Measurements from ENCODE around the gene MCF2L2. TPM values are rescaled to one million over a fixed set of nuclear protein-coding genes. Genes with fewer than 3 reads are reported as not detected.

The MCF2L2 gene
- total RNA-seq, 1 donor from 2014 or later: 2.0 TPM

DNA sequence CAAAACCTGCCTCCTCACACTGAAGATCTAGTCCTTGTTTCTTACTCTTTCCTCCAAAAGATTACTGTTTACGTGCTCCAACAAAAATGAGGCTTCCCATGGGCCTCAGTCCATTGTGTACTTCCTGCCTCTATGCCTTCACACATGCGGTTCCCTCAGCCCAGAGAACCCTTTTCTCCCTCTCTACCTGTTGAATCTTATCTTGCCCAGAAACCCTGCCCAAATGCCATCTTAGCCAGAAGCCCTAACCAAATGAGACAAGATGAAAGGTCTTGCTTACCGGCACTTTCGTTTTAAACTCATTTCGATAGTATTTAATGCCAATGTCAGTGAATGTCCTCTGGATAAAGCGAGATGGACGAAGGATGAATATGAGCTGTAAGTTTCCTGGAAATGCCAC, 89.9 kb downstream of the MCF2L2 start:
- no peak for TF ChIP-seq POLR2AphosphoS5 (IDR thresholded peaks at IDR 0.05; ENCODE audit: insufficient read depth in 1 of 2, low read depth in 1 of 2)
- no peak for TF ChIP-seq POLR2A (IDR thresholded peaks at IDR 0.05)
- TF ChIP-seq, protein P1, sequence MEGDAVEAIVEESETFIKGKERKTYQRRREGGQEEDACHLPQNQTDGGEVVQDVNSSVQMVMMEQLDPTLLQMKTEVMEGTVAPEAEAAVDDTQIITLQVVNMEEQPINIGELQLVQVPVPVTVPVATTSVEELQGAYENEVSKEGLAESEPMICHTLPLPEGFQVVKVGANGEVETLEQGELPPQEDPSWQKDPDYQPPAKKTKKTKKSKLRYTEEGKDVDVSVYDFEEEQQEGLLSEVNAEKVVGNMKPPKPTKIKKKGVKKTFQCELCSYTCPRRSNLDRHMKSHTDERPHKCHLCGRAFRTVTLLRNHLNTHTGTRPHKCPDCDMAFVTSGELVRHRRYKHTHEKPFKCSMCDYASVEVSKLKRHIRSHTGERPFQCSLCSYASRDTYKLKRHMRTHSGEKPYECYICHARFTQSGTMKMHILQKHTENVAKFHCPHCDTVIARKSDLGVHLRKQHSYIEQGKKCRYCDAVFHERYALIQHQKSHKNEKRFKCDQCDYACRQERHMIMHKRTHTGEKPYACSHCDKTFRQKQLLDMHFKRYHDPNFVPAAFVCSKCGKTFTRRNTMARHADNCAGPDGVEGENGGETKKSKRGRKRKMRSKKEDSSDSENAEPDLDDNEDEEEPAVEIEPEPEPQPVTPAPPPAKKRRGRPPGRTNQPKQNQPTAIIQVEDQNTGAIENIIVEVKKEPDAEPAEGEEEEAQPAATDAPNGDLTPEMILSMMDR (IDR thresholded peaks at IDR 0.05): no peak
- intact Hi-C loops (cut with DNase I): no loop called here
- no peak for DNase-seq (ENCODE audit: extremely low spot score in 2 of 2)
- H3K36me3 ChIP-seq: no peaks in the 10 kb centered on the region
- H3K9me3 ChIP-seq: no peaks in the 10 kb centered on the region
- H3K27ac ChIP-seq: no peak overlapping the region
- no peak overlapping the region for H3K4me3 ChIP-seq
- no peaks in the 10 kb centered on the region for H3K27me3 ChIP-seq
- no peaks in the 10 kb centered on the region for H3K4me1 ChIP-seq

DNA sequence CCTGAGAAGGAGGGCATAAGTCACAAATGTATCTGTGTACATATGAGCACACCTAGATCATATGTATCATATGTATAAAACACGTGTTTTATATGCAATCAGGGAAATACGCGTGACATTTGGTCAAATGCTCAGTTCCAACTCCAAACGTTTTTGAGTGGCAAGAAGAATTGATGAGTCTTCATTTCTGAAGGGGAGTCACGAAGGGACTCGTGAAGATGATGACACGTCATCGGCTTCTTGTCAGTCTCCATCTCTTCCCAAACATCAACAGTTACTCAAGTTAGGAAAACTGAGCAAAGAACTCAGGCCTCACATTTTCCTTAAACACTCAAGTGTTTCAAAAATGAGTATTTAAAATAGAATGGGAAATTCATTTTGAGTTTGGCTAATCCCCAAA, 95.9 kb downstream of the MCF2L2 start:
- Histone ChIP-seq H3K36me3 (no peaks in the 10 kb centered on the region), H3K9me3 (no peaks in the 10 kb centered on the region), H3K4me3 (no peak overlapping the region), H3K4me1 (no peaks in the 10 kb centered on the region), H3K27me3 (no peaks in the 10 kb centered on the region), H3K27ac (no peak overlapping the region)
- TF ChIP-seq POLR2AphosphoS5 (IDR thresholded peaks at IDR 0.05; ENCODE audit: insufficient read depth in 1 of 2, low read depth in 1 of 2): no peak
- TF ChIP-seq, protein P1 (IDR thresholded peaks at IDR 0.05): no peak
- TF ChIP-seq POLR2A (IDR thresholded peaks at IDR 0.05): no peak
- DNase-seq (ENCODE audit: extremely low spot score in 2 of 2): no peak
- intact Hi-C loops (cut with DNase I): no loop called here

DNA sequence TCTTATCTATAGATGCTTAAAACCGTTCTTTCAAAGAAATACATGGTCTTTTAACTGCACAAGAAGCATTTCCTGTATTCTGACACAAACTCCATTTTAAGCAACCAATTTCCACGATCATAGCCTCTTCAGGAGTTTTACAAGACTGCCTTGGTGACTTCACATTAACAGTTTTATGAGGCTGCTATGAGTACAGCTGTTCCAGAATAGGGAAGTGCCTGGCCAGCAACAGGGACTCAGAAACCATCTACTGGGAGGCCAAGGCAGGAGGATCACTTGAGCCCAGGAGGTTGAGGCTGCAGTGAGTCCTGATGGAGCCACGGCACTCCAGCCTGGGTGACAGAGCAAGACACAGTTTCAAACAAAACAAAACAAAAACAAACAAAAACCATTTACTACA, 96.9 kb downstream of the MCF2L2 start:
- no peak for TF ChIP-seq POLR2AphosphoS5 (IDR thresholded peaks at IDR 0.05; ENCODE audit: insufficient read depth in 1 of 2, low read depth in 1 of 2)
- TF ChIP-seq POLR2A (IDR thresholded peaks at IDR 0.05): no peak
- TF ChIP-seq, protein P1 (IDR thresholded peaks at IDR 0.05): no peak
- intact Hi-C loops (cut with DNase I): no loop called here
- H3K27ac ChIP-seq: no peak overlapping the region
- H3K4me3 ChIP-seq: no peak overlapping the region
- H3K9me3 ChIP-seq: no peaks in the 10 kb centered on the region
- H3K27me3 ChIP-seq: no peaks in the 10 kb centered on the region
- no peak for DNase-seq (ENCODE audit: extremely low spot score in 2 of 2)
- H3K36me3 ChIP-seq: no peaks in the 10 kb centered on the region
- H3K4me1 ChIP-seq: no peaks in the 10 kb centered on the region

DNA sequence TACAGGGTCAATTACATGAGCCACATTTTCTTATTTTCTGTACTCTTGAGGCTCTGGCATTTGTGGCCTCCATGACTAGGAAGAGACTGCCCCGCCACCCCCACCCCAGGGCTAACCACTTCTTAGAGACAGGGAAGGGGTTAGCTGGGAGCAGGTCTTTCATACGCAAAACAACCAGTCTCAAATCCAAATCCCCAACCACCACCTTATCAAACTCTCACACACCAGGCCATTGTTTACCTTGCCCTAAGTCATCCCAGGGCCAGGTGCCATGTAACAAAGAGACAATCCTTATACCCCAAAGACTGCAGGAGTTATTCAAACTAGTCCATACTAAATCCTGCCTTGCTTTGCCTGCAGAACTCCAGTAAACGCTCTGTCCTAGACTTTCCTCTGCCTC, 97.5 kb downstream of the MCF2L2 start:
- intact Hi-C loops (cut with DNase I): no loop called here
- Histone ChIP-seq H3K4me1 (no peaks in the 10 kb centered on the region), H3K36me3 (no peaks in the 10 kb centered on the region), H3K27ac (no peak overlapping the region), H3K27me3 (no peaks in the 10 kb centered on the region), H3K4me3 (no peak overlapping the region), H3K9me3 (no peaks in the 10 kb centered on the region)
- no peak for TF ChIP-seq POLR2A (IDR thresholded peaks at IDR 0.05)
- TF ChIP-seq, protein P1 (IDR thresholded peaks at IDR 0.05): no peak
- no peak for TF ChIP-seq POLR2AphosphoS5 (IDR thresholded peaks at IDR 0.05; ENCODE audit: insufficient read depth in 1 of 2, low read depth in 1 of 2)
- DNase-seq (ENCODE audit: extremely low spot score in 2 of 2): no peak

DNA sequence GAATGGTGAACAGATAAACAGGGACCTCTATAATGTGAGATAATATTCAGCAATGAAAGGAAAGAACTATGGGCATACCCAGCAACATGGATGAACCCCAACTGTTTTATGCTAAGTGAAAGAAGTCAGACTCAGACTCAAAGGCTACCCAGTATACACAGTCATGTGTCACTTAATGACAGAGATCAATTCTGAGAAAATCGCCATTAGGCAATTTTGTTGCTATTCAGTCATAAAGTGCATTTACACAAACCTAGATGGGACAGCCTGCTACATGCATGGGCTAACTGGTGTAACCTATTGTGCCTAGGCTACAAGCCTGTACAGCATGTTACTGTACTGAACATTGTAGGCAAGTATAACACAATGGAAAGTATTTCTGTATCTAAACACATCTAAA, 98.9 kb downstream of the MCF2L2 start:
- no peaks in the 10 kb centered on the region for H3K36me3 ChIP-seq
- H3K4me1 ChIP-seq: no peaks in the 10 kb centered on the region
- H3K27ac ChIP-seq: no peak overlapping the region
- H3K27me3 ChIP-seq: no peaks in the 10 kb centered on the region
- TF ChIP-seq POLR2A (IDR thresholded peaks at IDR 0.05): no peak
- no peak for TF ChIP-seq POLR2AphosphoS5 (IDR thresholded peaks at IDR 0.05; ENCODE audit: insufficient read depth in 1 of 2, low read depth in 1 of 2)
- TF ChIP-seq, protein P1 (IDR thresholded peaks at IDR 0.05): no peak
- no peaks in the 10 kb centered on the region for H3K9me3 ChIP-seq
- DNase-seq (ENCODE audit: extremely low spot score in 2 of 2): no peak
- intact Hi-C loops (cut with DNase I): no loop called here
- no peak overlapping the region for H3K4me3 ChIP-seq

All from vagina (tissue), 2 donors.